Measurements from ENCODE around the gene IRF1.

DNA sequence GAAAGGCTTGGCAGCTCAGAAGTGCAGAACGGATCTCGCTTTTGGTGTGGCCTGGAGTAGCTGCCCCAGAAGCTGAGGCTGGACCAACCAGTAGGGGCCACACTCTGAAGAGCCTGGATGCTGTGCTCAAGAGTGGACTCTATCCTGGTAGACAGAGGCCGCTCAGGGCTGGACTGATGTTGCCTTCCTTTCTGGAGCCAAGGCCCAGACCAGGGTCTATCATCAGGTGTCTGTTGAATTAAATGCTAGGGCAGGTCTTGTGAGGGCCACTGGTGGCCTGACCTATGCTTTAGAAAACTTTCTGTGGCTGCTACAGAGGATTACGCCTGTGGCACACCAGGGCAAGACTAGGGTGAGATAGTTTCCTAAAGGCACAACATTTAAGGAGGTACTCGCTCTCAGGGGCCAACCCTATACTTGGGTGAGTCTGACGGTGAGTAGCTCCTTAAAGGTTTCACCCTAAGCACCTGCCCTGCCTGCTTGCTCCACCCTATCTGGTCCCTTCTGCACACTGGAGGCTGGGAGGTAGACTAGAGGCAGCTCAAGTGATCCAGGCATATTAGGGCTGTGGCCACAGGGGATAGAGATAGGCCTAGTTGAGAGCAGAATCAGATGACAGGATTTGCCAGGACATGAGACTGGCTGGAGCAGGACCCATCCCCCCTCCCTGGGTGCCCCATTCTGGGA lies 9.8 kb upstream of the IRF1 start:
- TF ChIP-seq GATA2 (IDR thresholded peaks at IDR 0.05; ENCODE audit: low read depth, low read length) (no peak), GATA3 (IDR thresholded peaks at IDR 0.05; ENCODE audit: low read depth, low read length) (no peak)

Data from SH-SY5Y (cell line).